Esophagus squamous epithelium (tissue), 4 donors: ENCODE results near the gene SIGLEC15.

ENCODE experiments used
- POLR2A ChIP-seq, 4 donors: fragments of 450-650 bp; IDR thresholded peaks; one replicate each; pipeline ENCODE4 v1.6.1; 2017; ENCODE audit warnings: antibody characterized with exemption in 4 of 4, mild to moderate bottlenecking in 4 of 4, moderate library complexity in 3 of 4
- TF ChIP-seq, protein P1 (sequence below), 6 experiments: fragments of 450-650 bp in 4 of 6; fragments of 200-600 bp in 2 of 6; sonication (generic) in 2 of 6; IDR thresholded peaks; one replicate each; pipeline ENCODE4 v1.5.1; 2016 to 2019; ENCODE audit warnings: antibody characterized with exemption in 6 of 6, mild to moderate bottlenecking in 4 of 6, moderate library complexity in 4 of 6

GRCh38 chr18:45825258-45826044 lies at the start of gene SIGLEC15:
- no peak for TF ChIP-seq POLR2A (IDR thresholded peaks at IDR 0.05)
- TF ChIP-seq, protein P1, sequence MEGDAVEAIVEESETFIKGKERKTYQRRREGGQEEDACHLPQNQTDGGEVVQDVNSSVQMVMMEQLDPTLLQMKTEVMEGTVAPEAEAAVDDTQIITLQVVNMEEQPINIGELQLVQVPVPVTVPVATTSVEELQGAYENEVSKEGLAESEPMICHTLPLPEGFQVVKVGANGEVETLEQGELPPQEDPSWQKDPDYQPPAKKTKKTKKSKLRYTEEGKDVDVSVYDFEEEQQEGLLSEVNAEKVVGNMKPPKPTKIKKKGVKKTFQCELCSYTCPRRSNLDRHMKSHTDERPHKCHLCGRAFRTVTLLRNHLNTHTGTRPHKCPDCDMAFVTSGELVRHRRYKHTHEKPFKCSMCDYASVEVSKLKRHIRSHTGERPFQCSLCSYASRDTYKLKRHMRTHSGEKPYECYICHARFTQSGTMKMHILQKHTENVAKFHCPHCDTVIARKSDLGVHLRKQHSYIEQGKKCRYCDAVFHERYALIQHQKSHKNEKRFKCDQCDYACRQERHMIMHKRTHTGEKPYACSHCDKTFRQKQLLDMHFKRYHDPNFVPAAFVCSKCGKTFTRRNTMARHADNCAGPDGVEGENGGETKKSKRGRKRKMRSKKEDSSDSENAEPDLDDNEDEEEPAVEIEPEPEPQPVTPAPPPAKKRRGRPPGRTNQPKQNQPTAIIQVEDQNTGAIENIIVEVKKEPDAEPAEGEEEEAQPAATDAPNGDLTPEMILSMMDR (IDR thresholded peaks at IDR 0.05), result no peak
